Measurements from ENCODE around the gene ECM1. TPM values are rescaled to one million over a fixed set of nuclear protein-coding genes. Genes with fewer than 3 reads are reported as not detected.

The ECM1 gene
- total and polyA plus RNA-seq, 2 of the 8 experiments (the other 6 are each of a cell fraction or from before 2014, with no cell fraction given): 0.95 to 0.98 TPM

DNA sequence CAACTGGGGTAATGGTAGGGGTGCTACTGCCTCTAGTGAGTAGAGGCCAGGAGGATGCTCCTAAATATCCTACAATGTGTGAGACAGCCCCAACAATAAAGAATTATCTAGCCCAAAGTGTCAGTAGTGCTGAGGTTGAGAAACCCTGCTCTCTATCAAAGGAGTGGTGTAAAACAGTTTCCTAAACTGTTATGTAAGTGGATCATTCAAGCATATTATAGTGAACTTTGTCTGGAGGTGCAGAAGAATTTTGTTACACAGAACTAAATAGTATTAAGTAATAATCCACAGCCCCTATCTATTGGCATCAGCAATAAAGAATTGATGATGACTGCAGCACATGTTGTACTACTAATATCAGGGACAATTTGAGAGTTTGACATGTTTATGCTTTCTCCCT, 40.9 kb upstream of the ECM1 start (continued):
- TF ChIP-seq, protein P1, sequence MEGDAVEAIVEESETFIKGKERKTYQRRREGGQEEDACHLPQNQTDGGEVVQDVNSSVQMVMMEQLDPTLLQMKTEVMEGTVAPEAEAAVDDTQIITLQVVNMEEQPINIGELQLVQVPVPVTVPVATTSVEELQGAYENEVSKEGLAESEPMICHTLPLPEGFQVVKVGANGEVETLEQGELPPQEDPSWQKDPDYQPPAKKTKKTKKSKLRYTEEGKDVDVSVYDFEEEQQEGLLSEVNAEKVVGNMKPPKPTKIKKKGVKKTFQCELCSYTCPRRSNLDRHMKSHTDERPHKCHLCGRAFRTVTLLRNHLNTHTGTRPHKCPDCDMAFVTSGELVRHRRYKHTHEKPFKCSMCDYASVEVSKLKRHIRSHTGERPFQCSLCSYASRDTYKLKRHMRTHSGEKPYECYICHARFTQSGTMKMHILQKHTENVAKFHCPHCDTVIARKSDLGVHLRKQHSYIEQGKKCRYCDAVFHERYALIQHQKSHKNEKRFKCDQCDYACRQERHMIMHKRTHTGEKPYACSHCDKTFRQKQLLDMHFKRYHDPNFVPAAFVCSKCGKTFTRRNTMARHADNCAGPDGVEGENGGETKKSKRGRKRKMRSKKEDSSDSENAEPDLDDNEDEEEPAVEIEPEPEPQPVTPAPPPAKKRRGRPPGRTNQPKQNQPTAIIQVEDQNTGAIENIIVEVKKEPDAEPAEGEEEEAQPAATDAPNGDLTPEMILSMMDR (IDR thresholded peaks at IDR 0.05; ENCODE audit: control extremely low read depth in 1 of 3, insufficient read depth in 1 of 3, low read depth in 1 of 3, low read length in 3 of 3): no peak
- TF ChIP-seq CBX8 (IDR thresholded peaks at IDR 0.05; ENCODE audit: borderline replicate concordance, low read depth, low read length) (no peak), GTF2F1 (IDR thresholded peaks at IDR 0.05; ENCODE audit: borderline replicate concordance, low read depth, low read length) (no peak), TEAD4 (IDR thresholded peaks at IDR 0.05; ENCODE audit: low read depth, low read length) (no peak)
